ENCODE results near the gene GRM4.
"Not testable (repeated sequence)": the region's sequence is repeated elsewhere in the genome, so short reads cannot be mapped to it uniquely, and the experiment has no call there.

GRM4 gene

GRCh38 chr6:34146021-34146782 lies at the start of gene GRM4:
TSS of gene GRM4 (minus strand) at chr6:34146087. CDS start at chr6:34133496, 12,591 bp downstream.
- DNase-seq: no peak

GRCh38 chr6:34194772-34195171 lies 48.9 kb upstream of the GRM4 start:
- DNase-seq: no peak

GRCh38 chr6:34190504-34191122 lies 44.7 kb upstream of the GRM4 start:
- DNase-seq: no peak

- DNase-seq: peak; percentile 19 to 73 (median 54)
Measured at GRCh38 chr6:34189806-34190503, 44.1 kb upstream of the GRM4 start.

GRCh38 chr6:34184726-34185125 lies 38.8 kb upstream of the GRM4 start:
- not testable (repeated sequence) for DNase-seq

GRCh38 chr6:34182751-34183531 lies 37.1 kb upstream of the GRM4 start:
- peak; percentile 17 to 80 (median 56) for DNase-seq

- DNase-seq: no peak
Measured at GRCh38 chr6:34181908-34182307, 36.0 kb upstream of the GRM4 start.

- no peak for DNase-seq
Measured at GRCh38 chr6:34179106-34179720, 33.3 kb upstream of the GRM4 start.

- DNase-seq: no peak
Measured at GRCh38 chr6:34178357-34179105, 32.6 kb upstream of the GRM4 start.

GRCh38 chr6:34177181-34177591 lies 31.3 kb upstream of the GRM4 start:
- no peak for DNase-seq

- no peak for DNase-seq
Measured at GRCh38 chr6:34176261-34177031, 30.6 kb upstream of the GRM4 start.

GRCh38 chr6:34174846-34175399 lies 29.0 kb upstream of the GRM4 start:
- no peak for DNase-seq

GRCh38 chr6:34172961-34173775 lies 27.3 kb upstream of the GRM4 start:
- no peak for DNase-seq

- no peak for DNase-seq
Measured at GRCh38 chr6:34170346-34170745, 24.5 kb upstream of the GRM4 start.

- DNase-seq: no peak
Measured at GRCh38 chr6:34169897-34170296, 24.0 kb upstream of the GRM4 start.

- no peak for DNase-seq
Measured at GRCh38 chr6:34161857-34162515, 16.1 kb upstream of the GRM4 start.

GRCh38 chr6:34159844-34160243 lies 14.0 kb upstream of the GRM4 start:
- no peak for DNase-seq

- no peak for DNase-seq
Measured at GRCh38 chr6:34158876-34159275, 13.0 kb upstream of the GRM4 start.

- no peak for DNase-seq
Measured at GRCh38 chr6:34157851-34158250, 12.0 kb upstream of the GRM4 start.

All from stimulated activated naive CD4-positive, alpha-beta T cell (primary cell).